H9 (cell line): Measurements from ENCODE around the gene SPRYD7. TPM values are rescaled to one million over a fixed set of nuclear protein-coding genes. Genes with fewer than 3 reads are reported as not detected.

Experiments used
- DNase-seq: peaks from one replicate; pipeline ENCODE4 v3.0.0-alpha.2; 2017
- H2AFZ ChIP-seq: one replicate; pipeline ENCODE4 v1.6.1; 2013; ENCODE audit warnings: mild to moderate bottlenecking, low read length, control low read depth, moderate library complexity
- H2AK5ac ChIP-seq: 2 replicates; pipeline ENCODE4 v1.6.1; 2013; ENCODE audit warnings: low read length, control low read depth, mixed read lengths; ENCODE audit not compliant: insufficient read length
- H2BK120ac ChIP-seq: one replicate; pipeline ENCODE4 v1.6.1; 2013; ENCODE audit warnings: low read depth, mild to moderate bottlenecking, low read length, control low read depth, inconsistent platforms; ENCODE audit not compliant: poor library complexity, severe bottlenecking
- H2BK12ac ChIP-seq: 2 replicates; pipeline ENCODE4 v1.6.1; 2013; ENCODE audit warnings: low read length, control low read depth, mixed read lengths, low read depth; ENCODE audit not compliant: insufficient read length
- H2BK15ac ChIP-seq: 2 replicates; pipeline ENCODE4 v1.6.1; 2013; ENCODE audit warnings: low read depth, low read length, control low read depth
- H2BK20ac ChIP-seq: one replicate; pipeline ENCODE4 v1.6.1; 2013; ENCODE audit warnings: low read depth, mild to moderate bottlenecking, low read length, control low read depth, inconsistent platforms; ENCODE audit not compliant: poor library complexity, severe bottlenecking
- H2BK5ac ChIP-seq: 2 replicates; pipeline ENCODE4 v1.6.1; 2013; ENCODE audit warnings: low read length, control low read depth, mixed read lengths; ENCODE audit not compliant: insufficient read length
- H3K14ac ChIP-seq: 2 replicates; pipeline ENCODE4 v1.6.1; 2013; ENCODE audit warnings: low read length, control low read depth; ENCODE audit not compliant: insufficient read depth
- H3K18ac ChIP-seq: 2 replicates; pipeline ENCODE4 v1.6.1; 2013; ENCODE audit warnings: low read depth, mild to moderate bottlenecking, mixed read lengths, low read length, control low read depth; ENCODE audit not compliant: insufficient read length
- H3K23ac ChIP-seq: 2 replicates; pipeline ENCODE4 v1.6.1; 2013; ENCODE audit warnings: low read length, control low read depth, mixed read lengths, low read depth; ENCODE audit not compliant: insufficient read length
- H3K23me2 ChIP-seq: 2 replicates; pipeline ENCODE4 v1.6.1; 2013; ENCODE audit warnings: low read depth, mild to moderate bottlenecking, mixed read lengths, low read length, control low read depth; ENCODE audit not compliant: insufficient read length, poor library complexity, severe bottlenecking
- H3K27ac ChIP-seq: 2 replicates; pipeline ENCODE4 v1.5.1; 2013; ENCODE audit warnings: low read length, control low read depth, mixed read lengths, low read depth; ENCODE audit not compliant: insufficient read length
- H3K27me3 ChIP-seq: 2 replicates; pipeline ENCODE4 v1.6.1; 2013; ENCODE audit warnings: low read length, control low read depth, inconsistent platforms; ENCODE audit not compliant: insufficient read depth
- H3K4ac ChIP-seq: 2 replicates; pipeline ENCODE4 v1.6.1; 2013; ENCODE audit warnings: low read depth, mild to moderate bottlenecking, control low read depth, inconsistent platforms, low read length, moderate library complexity
- H3K4me1 ChIP-seq: 2 replicates; pipeline ENCODE4 v1.6.1; 2013; ENCODE audit warnings: low read length, control low read depth, inconsistent platforms; ENCODE audit not compliant: insufficient read depth
- H3K4me2 ChIP-seq: 2 replicates; pipeline ENCODE4 v1.6.1; 2013; ENCODE audit warnings: low read length, control low read depth, mixed read lengths; ENCODE audit not compliant: insufficient read length, insufficient read depth
- H3K56ac ChIP-seq: 2 replicates; pipeline ENCODE4 v1.6.1; 2013; ENCODE audit warnings: low read depth, mild to moderate bottlenecking, mixed read lengths, low read length, control low read depth; ENCODE audit not compliant: insufficient read length
- H3K79me1 ChIP-seq: 2 replicates; pipeline ENCODE4 v1.6.1; 2013; ENCODE audit warnings: low read depth, mild to moderate bottlenecking, moderate library complexity, low read length, control low read depth, inconsistent platforms; ENCODE audit not compliant: insufficient read depth, poor library complexity, severe bottlenecking
- H3K79me2 ChIP-seq: 2 replicates; pipeline ENCODE4 v1.6.1; 2013; ENCODE audit warnings: low read length, control low read depth, inconsistent platforms; ENCODE audit not compliant: insufficient read depth
- H3K9ac ChIP-seq: 2 replicates; pipeline ENCODE4 v1.6.1; 2013; ENCODE audit warnings: low read length, control low read depth, mixed read lengths; ENCODE audit not compliant: insufficient read length; ENCODE audit errors: extremely low read depth
- H3K9me3 ChIP-seq: one replicate; pipeline ENCODE4 v1.6.1; 2013; ENCODE audit warnings: low read depth, low read length, inconsistent platforms; ENCODE audit not compliant: control insufficient read depth
- H3T11ph ChIP-seq: one replicate; pipeline ENCODE4 v1.6.1; 2013; ENCODE audit warnings: mild to moderate bottlenecking, low read length, control low read depth, inconsistent platforms
- H4K20me1 ChIP-seq: one replicate; pipeline ENCODE4 v1.6.1; 2013; ENCODE audit not compliant: control insufficient read depth, insufficient read length, insufficient read depth
- H4K5ac ChIP-seq: 2 replicates; pipeline ENCODE4 v1.6.1; 2013; ENCODE audit warnings: low read depth, mild to moderate bottlenecking, mixed read lengths, low read length, control low read depth; ENCODE audit not compliant: insufficient read length
- H4K8ac ChIP-seq: replicated peaks from 2 replicates; pipeline ENCODE4 v1.6.1; 2013; ENCODE audit warnings: low read length, control low read depth, mixed read lengths, low read depth; ENCODE audit not compliant: insufficient read length
- H4K91ac ChIP-seq: 2 replicates; pipeline ENCODE4 v1.6.1; 2013; ENCODE audit warnings: low read depth, mild to moderate bottlenecking, moderate library complexity, mixed read lengths, low read length, control low read depth; ENCODE audit not compliant: insufficient read length
- H3K27ac Mint-ChIP-seq, 3 experiments: 2 replicates in 2 of 3; 3 replicates in 1 of 3; pipeline ENCODE4 v1.8.0; 2020 to 2021; ENCODE audit warnings: mixed read lengths in 3 of 3, mild to moderate bottlenecking in 1 of 3, moderate library complexity in 1 of 3
- H3K27me3 Mint-ChIP-seq: 2 replicates; pipeline ENCODE4 v1.8.0; 2021; ENCODE audit warnings: low read depth, mild to moderate bottlenecking, moderate library complexity, mixed read lengths
- H3K36me3 Mint-ChIP-seq, 3 experiments: 2 replicates in 2 of 3; 3 replicates in 1 of 3; pipeline ENCODE4 v1.8.0; 2020 to 2021; ENCODE audit warnings: low read depth in 3 of 3, mixed read lengths in 3 of 3; ENCODE audit not compliant: insufficient read depth in 1 of 3
- H3K4me1 Mint-ChIP-seq, 2 experiments: 2 replicates each; pipeline ENCODE4 v1.8.0; 2020; ENCODE audit warnings: mixed read lengths in 2 of 2
- H3K4me3 Mint-ChIP-seq, 2 experiments: 2 replicates in 1 of 2; 3 replicates in 1 of 2; pipeline ENCODE4 v1.8.0; 2020 to 2021; ENCODE audit warnings: mild to moderate bottlenecking in 2 of 2, mixed read lengths in 2 of 2, moderate library complexity in 1 of 2
- H3K9me3 Mint-ChIP-seq, 2 experiments: 2 replicates in 1 of 2; 3 replicates in 1 of 2; pipeline ENCODE4 v1.8.0; 2020; ENCODE audit warnings: mild to moderate bottlenecking in 2 of 2, mixed read lengths in 2 of 2, moderate library complexity in 1 of 2
- WGBS: extraction: QIAGEN DNeasy Blood & Tissue Kit; methylation state at CpG from one replicate; pipeline ENCODE4 v1.1.7; 2013; ENCODE audit warnings: missing lambda C conversion rate, low lambda C conversion rate, mixed read lengths; ENCODE audit not compliant: insufficient read length; ENCODE audit errors: extremely low coverage; 5-methylcytosine and 5-hydroxymethylcytosine counted together
- total RNA-seq: library from RNA; stranded (reverse); gene quantifications from 2 replicates; pipeline ENCODE4 v1.2.1, GENCODE V29; 2021
- TF ChIP-seq, protein P1 (sequence below): fragments of 200-600 bp; sonication (generic); conservative IDR thresholded peaks from 3 replicates; pipeline ENCODE4 v1.8.0; 2021; ENCODE audit warnings: antibody characterized with exemption, mild to moderate bottlenecking

The SPRYD7 gene
- total RNA-seq, 1 experiment from 2014 or later: 1.8 TPM

DNA sequence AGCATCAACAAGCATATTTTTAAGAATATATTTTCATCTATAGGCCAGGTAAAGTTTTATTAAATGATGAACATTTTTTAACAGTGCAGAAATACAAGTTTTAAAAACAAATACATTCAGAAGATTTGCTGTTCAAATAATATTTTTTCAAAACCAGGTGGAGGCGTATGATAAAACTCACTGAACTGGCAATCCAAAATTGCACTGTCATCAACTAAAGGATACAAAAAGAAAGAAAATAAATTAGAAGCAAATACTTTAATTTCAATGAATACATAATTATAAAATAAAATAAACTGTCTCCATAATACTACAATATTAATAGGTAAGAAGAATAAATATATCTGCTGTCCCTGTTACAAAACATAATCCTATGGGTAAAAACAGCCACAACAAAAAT, 21.2 kb downstream of the SPRYD7 start:
- Histone ChIP-seq H2BK5ac (no peak overlapping the region), H4K20me1 (no peaks in the 10 kb centered on the region), H2AFZ (no peak overlapping the region), H3K23ac (no peak overlapping the region), H3K56ac (no peak overlapping the region), H4K91ac (no peak overlapping the region), H4K8ac (no peak overlapping the region), H3K9me3 (no peaks in the 10 kb centered on the region), H3K23me2 (no peaks in the 10 kb centered on the region), H2BK12ac (no peak overlapping the region), H2BK120ac (no peak overlapping the region), H3K4ac (no peak overlapping the region), H2BK15ac (no peak overlapping the region), H3K14ac (no peak overlapping the region), H3K27ac (no peak overlapping the region), H2BK20ac (no peak overlapping the region), H3K79me1 (no peaks in the 10 kb centered on the region), H3T11ph (no peak overlapping the region), H3K79me2 (no peaks in the 10 kb centered on the region), H2AK5ac (no peak overlapping the region), H3K9ac (no peak overlapping the region), H3K4me2 (no peak overlapping the region), H3K27me3 (no peaks in the 10 kb centered on the region), H3K4me1 (no peaks in the 10 kb centered on the region), H4K5ac (no peak overlapping the region), H3K18ac (no peak overlapping the region)
- H3K27ac Mint-ChIP-seq: no peak overlapping the region
- WGBS: no CpG with 5 or more reads among the region's 1 CpG
- no peaks in the 10 kb centered on the region for H3K9me3 Mint-ChIP-seq
- H3K27me3 Mint-ChIP-seq: no peaks in the 10 kb centered on the region
- DNase-seq: no peak
- TF ChIP-seq, protein P1, sequence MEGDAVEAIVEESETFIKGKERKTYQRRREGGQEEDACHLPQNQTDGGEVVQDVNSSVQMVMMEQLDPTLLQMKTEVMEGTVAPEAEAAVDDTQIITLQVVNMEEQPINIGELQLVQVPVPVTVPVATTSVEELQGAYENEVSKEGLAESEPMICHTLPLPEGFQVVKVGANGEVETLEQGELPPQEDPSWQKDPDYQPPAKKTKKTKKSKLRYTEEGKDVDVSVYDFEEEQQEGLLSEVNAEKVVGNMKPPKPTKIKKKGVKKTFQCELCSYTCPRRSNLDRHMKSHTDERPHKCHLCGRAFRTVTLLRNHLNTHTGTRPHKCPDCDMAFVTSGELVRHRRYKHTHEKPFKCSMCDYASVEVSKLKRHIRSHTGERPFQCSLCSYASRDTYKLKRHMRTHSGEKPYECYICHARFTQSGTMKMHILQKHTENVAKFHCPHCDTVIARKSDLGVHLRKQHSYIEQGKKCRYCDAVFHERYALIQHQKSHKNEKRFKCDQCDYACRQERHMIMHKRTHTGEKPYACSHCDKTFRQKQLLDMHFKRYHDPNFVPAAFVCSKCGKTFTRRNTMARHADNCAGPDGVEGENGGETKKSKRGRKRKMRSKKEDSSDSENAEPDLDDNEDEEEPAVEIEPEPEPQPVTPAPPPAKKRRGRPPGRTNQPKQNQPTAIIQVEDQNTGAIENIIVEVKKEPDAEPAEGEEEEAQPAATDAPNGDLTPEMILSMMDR: no peak
- H3K4me3 Mint-ChIP-seq: no peak overlapping the region
- no peaks in the 10 kb centered on the region for H3K4me1 Mint-ChIP-seq
- peaks cover 5 to 9% (median 5%) of the 10 kb centered on the region in 3 experiments; a peak in 6 of 7 replicates for H3K36me3 Mint-ChIP-seq
